GM18499 (cell line): ENCODE measurements around the gene NRM.
"Not testable (repeated sequence)": the region's sequence is repeated elsewhere in the genome, so short reads cannot be mapped to it uniquely, and the experiment has no call there.

ENCODE experiments used
- ATAC-seq: cut with Tn5 transposase; IDR thresholded peaks from one replicate; pipeline ENCODE4 v1.9.1; 2021; ENCODE audit warnings: moderate number of reproducible peaks; ENCODE audit not compliant: insufficient read depth, unreplicated experiment

The NRM gene

DNA sequence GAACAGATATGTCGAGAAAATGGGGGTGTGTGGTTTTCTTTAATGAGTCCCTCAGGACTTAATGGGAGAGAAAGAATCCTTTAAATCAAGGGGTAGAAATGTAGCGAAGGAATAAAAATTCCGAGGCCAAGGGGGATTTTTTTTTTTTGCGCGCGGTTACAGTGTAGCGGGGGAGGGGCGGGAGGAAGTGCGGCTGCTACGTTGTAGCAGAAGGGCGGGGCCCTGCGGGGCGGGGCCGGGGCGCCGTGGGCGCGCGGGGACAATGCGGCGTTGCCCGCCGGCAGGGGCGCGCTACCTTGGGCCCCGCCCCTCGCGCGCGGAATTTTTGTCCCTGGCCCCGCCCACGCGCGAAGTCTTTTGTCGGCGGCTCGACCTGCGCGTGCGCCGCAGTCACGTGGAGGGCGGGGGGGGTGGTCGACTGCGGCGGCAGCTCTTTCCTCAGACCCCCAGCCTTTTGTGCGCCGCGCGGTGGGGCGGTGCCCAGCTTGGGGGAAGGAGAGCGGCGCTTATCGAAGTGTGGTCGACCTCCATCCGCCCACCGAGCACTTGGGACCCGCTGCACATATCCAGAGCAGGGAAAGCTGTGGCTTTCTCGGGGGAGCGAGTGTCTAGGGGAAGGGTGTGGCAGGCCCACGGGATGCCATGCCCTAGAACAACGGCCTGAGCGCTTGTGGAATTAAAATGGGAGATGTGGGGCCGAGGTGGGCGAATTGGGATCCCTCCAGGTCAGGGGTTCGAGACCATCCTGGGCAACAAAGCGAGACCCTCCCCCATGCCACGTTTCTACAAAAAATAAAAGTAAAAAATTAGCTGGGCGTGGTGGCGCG, 30.6 kb upstream of the NRM start:
- no peak for ATAC-seq

DNA sequence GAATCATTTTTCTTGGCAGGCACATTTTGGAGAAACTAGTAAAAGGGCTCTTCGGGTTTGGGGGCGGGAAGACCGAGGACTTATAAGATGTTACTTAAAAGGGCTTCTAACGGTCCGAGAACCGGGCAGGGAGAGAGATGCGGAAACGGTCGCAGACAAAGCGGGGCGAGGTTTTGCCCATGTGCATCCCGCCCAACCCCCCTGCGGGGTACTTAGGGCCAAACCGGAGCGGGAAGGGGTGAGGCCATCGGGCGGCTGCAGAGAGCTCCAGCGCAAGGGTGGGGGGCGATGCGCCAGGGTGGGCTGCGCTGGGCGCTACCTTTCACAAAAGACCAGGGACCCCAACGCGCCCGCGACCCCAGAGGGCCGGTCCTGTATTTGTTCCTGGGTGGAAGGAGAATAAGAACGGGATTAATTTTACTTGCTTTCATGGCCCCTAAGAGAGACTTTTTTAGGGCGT, 30.0 kb upstream of the NRM start:
- no peak for ATAC-seq

DNA sequence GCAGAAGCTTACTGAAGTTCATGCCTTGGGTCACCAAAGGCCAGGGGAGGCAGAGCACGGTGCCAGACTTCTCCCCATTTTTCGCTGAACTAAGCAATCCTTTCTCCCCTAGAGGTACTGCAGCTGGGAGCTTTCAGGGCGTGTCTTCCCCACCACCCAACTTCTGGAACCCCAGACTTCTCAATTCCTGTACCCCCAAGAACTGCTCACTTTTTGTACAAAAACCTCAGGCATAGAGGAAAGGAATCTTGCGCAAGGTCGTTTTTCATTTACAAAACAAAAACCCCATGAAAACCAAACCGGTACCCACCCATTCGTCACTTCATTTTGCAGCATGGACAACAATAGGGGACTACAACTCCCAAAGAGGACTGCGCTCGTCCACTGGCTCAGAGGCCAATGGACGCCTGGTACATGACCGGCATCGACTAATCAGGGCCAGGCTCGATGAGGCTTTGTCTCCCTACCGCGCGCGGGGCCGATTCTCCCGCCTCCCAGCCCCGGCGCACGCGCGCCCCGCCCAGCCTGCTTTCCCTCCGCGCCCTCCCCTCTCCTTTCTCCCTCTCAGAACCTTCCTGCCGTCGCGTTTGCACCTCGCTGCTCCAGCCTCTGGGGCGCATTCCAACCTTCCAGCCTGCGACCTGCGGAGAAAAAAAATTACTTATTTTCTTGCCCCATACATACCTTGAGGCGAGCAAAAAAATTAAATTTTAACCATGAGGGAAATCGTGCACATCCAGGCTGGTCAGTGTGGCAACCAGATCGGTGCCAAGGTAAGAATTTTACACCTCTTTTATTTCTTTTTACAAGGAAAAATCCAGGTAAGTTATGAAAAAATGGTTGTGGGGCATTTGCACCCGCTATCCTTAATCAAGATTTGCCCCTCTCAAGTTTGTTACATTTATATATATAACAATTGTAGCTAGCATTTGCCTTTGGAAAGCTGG, 29.3 kb upstream of the NRM start, which contains the start of gene TUBB:
TUBB (plus strand) TSS at position 562 of the 947 bp plus-strand sequence; CDS start at position 717, 155 bp downstream.
- no peak for ATAC-seq

DNA sequence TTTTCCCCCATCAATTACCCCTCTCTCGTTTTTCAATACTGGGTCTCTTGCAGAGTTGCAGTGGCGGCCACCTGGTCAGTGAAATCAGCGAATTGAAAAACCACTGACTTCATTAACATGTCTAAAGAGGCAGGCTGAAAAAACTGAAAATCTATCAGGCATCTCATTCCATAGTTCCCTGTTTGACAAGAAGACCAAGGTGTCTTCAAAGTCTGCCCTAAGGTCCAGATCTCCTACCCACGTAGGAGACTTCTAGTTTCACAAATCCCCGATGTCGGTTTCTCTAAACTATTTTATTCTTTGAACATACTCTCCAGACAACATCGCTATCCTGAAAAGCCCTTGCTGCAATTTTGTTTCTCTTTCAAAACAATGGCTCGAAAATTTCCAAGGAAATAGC, 28.6 kb upstream of the NRM start:
- ATAC-seq: no peak

DNA sequence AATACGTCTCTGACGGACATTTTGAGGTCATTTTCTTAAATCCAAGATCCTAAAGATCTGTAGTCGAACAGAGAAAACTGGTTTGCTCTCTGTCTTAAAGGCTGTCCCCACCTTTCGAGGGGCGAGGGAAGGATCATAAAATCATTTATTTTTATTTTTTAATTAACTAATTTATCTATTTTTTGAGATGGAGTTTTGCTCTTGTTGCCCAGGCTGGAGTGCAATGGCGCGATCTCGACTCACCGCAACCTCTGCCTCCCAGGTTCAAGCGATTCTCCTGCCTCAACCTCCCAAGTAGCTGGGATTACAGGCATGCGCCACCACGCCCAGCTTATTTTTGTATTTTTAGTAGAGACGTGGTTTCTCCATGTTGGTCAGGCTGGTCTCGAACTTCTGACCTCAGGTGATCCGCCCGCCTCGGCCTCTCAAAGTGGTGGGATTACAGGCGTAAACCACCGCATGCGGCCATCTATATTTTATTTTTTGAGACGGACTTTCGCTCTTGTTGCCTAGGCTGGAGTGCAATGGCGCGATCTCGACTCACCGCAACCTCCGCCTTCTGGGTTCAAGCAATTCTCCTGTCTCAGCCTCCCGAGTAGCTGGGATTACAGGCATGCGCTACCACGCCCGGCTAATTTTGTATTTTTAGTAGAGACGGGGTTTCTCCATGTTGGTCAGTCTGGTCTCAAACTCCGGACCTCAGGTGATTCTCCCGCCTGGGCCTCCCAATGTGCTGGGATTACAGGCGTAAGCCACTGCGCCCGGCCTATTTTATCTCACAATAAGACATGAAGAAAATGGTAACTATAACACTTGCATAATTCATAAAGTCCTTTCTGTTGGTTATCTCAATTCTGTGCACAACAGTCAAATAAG, 27.3 kb upstream of the NRM start:
- not testable (repeated sequence) for ATAC-seq

DNA sequence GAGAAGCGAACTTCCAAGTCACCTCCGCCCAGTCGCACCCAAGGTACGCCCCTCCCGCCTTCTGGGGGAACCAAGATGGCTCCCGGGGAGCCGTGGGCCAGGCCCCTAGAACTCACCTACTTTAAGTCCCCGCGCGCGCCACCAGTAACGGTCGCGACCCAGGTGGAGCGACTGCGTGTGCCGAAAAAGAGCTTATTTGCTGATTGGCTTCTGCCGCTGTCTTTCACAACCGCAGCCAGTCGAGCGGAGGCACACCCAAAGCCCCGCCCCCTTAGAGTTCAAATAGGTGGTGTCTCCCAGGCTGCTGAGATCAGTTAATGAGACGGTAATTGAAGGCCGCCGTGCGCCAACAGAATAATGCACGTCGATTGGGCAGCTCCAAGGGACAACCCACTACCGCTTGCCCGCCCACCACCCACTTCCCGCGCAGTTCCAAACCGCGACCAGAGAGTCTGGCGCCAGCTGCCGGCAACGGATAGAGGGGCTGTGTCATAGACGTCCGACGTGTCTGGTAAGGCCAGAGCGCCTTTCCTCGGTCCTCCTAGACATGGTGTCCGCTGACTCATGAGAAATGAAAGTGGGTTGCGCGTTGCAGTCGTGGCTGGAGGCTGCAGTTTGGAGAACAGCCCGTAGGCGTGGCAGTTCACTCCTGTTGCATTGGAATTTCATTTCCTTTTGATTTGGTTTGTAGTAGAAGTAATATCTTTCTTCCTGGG, 26.5 kb upstream of the NRM start, which contains the start of gene MDC1:
MDC1 (minus strand) TSS at position 153 of the 716 bp plus-strand sequence. CDS start 2,106 bp downstream, outside the sequence.
- peak; percentile 58 for ATAC-seq

DNA sequence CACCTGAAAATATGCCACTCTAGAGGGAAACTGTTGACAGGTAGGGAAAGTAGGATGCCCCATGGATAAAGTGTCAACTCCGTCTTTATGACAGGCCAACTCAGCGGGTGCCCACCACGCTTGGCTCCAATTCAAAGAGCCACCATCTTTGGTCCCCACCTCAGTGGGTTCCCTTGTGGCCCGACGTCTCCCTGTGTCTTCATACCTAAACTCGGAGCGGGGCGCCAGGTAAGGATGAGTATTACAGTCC, 26.0 kb upstream of the NRM start:
- ATAC-seq: no peak

DNA sequence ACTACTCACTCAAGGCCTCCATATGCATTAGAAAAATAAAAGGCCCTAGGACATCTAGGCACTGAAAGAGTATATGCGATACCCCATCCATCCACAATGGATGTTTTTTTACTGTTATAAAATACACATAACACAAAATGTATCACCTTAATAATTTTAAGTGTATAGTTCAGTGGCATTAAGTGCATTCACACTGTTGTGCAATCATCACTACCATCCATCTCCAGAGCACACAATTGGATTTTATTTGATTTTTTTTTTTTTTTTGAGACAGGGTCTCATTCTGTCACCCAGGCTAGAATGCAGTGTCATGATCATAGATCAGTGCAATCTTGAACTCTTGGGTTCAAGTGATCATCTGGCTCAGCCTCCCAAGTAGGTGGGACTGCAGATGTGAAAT, 23.5 kb upstream of the NRM start:
- ATAC-seq: no peak

DNA sequence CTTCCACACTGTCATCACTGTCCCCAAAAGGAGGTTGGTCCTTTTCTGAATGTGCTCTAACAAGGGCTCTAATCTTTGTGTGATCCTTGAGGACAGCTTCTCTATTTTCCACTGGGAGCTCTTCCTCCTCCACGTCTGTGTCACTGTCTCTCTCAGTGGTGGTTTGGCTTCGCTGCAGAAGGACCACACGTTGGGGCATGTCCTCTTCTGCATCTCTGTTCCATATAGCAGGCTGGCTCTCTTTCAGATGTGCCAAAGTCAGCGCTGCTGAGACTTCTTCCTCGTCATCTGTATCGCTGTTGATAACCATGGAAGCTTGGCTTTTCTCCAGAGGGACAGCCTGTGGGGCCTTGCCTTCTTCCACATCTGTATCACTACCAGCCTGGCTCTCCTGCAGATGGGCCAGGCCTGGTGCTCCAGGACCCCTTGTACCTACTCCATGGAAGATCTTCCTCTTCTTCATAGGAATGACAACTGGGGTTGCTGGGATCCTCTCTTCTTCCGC, 21.7 kb upstream of the NRM start:
- ATAC-seq: no peak

DNA sequence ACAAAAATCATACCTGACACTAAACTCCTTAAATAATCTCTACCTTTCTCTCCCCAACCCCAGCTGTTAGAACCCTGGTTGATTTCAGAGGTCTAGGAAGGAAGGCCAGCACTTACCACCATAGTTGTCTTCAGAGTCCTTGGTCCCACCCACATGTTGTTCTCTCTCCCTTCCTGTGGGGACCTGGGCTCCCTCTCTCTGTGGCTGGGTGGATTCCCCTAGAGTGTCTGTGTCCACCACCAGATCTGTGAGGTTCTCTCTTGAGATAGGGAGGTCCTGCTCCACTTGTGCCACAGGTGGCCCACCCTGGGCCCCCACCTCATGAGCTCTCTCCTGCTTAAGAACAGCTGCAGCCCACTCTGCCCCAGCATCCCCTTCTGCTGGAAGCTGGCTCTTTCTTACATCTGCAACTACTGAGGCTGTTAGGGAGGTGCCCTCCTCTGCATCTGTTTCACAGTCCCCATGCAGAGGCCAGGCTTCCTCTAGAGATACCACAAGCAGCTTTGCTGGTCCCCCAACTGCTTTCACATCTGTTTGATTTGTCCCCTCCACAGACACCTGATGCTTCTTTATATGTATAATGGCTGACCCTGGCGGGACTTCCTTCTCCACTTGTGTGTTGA, 21.1 kb upstream of the NRM start:
- no peak for ATAC-seq

DNA sequence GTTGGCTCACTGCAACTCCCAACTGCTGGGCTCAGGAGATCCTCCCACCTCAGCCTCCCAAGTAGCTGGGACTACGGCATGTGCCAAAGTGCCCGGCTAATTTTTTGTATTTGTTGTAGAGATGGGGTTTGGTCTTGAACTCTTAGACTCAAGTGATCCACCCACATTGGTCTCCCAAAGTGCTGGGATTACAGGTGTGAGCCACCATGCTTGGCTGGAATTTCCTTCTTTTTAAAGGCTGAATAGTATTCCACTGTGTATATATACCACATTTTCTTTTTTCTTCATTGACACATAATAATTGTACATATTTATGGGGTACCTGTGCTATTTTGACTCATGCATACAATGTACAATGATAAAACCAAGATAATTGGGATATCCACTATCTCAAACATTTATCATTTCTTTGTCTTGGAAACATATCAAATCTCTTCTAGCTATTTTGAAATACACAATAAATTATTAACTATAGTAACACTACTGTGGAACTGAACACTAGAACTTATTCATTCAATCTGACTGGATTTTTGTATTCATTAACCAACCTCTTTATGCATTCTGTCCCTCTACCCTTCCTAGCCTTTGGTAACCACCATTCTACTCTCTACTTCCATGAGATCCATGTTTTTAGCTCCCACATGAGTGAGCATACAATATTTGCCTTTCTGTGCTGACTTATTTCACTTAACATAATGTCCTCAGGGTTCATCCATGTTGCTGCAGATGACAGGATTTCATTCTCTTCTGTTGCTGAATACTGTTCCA, 18.5 kb upstream of the NRM start:
- ATAC-seq: no peak

DNA sequence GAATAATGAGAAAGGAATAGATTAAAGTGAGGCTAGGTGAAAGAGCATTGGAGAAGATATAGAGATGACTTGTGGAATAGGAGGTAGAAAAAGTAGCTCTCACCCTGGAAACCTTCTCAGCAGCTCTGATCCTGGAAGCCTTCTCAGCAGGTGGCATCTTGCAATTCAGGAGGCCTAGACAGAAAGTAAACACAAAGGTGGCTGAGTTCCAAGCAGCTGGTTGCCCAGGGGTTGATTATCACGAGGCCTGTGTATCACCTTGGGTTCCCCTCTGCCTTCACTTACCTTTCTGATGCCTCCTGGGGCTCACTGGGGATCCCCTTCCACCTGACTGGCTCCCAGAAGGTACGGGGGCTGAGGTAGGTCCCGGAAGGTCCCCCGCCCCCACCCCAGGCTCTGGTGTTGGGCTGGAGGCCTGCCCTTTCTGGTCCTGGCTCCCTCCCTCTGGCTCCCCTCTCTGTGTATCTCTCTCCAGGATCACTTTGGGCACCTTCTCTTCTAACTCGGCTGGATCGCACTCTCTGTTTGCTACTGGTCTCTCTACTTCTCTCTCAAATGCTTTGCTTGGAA, 16.6 kb upstream of the NRM start:
- no peak for ATAC-seq

DNA sequence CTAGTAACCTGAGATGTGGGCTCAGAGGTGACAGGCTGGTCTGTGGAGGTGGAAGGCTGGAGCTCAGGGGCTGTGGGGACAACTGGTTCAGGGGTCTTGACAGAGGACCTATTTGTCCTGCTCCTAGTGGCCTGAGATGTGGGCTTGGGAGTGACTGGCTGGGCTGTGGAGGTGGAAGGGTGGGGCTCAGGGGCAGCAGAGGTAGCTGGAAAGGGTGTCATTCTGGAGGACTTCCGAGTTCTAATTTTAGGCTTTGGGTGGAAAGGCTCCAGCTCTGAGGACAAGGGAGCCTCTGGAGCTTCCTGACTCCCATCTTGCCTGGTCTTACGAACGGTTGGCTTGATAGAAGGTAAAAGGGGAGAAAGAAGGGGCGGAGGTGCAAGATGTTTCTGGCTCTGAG, 14.8 kb upstream of the NRM start:
- ATAC-seq: no peak

DNA sequence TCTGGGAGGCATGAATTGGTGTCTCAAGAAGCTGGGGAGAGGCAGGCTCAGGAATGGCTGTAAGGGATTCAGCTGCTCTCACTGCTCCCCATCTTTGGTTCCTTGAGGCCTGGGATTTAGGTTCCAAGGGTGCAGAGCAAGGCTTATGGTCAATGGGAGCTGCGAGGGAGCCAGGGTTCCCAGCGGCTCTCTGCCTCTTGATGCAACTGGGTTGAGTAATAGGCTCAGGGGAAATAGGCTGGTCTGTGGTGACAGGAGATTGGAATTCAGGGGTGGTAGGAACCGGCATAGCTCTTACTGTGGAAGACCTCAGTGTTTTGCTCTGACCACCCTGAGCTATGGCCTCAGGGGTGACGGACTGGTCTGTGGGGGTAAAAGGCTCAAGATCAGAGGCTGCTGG, 13.0 kb upstream of the NRM start:
- ATAC-seq: no peak

DNA sequence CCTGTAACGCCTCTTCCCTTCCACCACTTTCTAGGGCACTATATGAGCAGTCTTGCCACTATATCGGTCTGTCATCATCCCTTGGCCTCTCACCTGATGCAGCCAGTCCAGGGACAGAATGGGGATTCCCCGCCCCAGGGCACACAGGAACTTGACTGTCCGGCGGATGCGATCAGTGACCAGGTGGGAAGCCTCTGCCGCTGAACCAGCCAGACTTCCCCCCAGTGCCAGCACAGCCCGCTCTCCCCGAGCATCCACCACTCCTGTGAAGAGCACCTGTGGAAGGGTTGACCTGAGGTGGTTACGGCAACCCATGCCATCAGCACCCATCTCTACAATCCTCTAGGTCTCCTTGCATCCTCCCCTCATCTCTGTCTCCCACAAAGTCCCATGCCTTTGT, 12.2 kb upstream of the NRM start:
- no peak for ATAC-seq

DNA sequence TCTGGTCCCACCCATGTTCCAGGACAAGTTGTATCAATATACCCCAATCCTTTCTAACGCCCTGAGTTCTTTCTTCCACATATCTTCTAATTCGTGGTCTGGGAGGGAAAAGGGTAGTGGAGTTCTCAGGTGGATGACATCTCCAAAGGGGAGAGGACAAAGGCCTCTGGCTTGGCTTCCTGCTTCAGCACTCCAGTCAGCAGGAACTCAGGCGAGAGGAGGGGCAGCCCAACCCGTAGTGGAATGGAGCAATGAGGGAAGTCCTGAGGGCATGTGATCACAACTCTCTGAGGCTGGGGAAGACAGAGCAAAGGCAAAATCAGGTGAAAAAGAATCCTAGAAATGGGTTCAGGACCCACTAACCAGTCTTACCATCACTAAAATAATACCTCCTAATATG, 9.6 kb upstream of the NRM start:
- ATAC-seq: no peak

DNA sequence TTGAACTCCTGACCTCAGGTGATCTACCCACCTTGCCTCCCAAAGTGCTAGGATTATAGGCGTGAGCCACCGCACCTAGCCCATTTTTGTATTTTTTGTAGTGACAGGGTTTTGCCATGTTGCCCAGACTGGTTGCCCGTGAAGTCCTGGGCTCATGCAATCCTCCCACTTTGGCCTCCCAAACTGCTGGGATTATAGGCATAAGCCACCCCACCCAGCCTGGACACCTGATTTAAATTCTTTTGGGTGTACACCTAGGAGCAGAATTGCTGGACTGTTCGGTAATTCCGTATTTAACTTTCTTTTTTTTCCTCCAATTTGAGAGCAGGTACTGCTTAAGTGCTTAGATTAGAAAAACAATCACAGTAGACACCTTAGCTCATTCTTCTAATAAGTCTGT, 5.6 kb upstream of the NRM start:
- no peak for ATAC-seq

DNA sequence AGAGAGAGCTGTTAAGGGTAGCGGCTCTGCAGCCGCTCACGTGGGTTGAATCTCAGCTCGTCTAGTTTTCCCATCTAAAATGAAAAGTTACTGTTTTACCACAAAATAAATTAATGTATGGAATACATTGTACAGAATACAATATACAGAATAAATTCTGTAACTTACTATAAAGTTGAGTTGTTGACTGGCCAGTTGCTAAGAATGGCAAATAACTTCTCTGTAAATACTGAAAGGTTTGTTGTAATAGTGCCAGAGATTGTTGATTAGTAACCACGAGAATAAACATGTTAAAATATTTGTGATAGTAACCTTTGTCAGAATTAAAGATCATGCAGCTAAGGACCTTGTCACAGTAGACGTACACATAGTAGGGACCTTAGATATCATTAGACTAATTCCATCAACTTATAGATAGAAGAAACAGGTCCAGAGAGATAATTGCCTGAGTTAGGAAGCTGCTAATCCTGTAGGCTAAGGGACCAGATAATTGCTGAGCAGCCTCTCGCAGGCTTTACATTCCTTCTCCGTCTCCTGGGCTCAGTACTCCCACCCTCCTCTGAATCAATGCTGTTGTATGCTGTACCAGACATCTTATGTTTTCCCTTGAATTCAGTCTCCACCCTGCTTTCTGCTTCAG, 544 bp upstream of the NRM start:
- no peak for ATAC-seq
